GDM1 (cell line): Measurements from ENCODE around the gene GRB14.
"Not testable (repeated sequence)": the region's sequence is repeated elsewhere in the genome, so short reads cannot be mapped to it uniquely, and the experiment has no call there.

Experiments used
- DNase-seq: peaks from one replicate; lab custom pipeline; 2025; lab: John Stamatoyannopoulos, UW

Gene GRB14

DNA sequence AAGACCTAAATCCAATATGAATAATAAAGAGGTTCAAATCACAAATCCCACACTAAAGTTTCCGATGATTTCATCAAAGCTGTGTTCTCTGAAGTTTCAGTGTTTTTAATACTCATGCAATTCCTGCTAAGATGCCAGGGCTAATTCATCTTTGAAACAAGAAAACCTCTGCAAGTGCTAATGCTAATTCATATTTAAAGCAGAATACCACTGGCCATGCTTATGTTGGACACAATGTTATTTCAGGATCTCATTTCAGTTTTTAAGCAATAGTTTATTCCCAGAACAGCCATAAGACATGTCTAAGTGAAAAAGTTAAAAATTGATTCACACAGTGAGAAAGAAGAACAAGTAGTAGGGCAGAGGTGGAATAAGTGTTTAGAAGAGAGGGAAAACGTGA, 62.8 kb downstream of the GRB14 start:
- DNase-seq, result no peak

GRCh38 chr2:164554487-164554886, 66.8 kb downstream of the GRB14 start:
- no peak for DNase-seq

- DNase-seq, result no peak
Measured at GRCh38 chr2:164551519-164551918, 69.8 kb downstream of the GRB14 start.

DNA sequence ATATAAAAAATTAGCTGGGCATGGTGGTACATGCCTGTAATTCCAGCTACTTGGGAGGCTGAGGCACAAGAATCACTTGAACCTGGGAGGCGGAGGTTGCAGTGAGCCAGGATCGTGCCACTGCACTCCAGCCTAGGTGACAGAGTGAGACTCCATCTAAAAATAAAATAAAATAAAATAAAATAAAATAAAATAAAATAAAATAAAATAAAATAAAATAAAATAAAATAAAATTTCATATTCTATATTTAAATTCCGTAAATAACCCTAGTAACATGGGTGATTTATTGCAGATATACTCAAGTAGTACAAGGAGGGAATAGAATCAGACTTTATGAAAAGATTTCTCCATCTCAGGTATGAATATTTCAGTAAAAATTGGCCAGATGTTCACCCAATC, 71.6 kb downstream of the GRB14 start:
- not testable (repeated sequence) for DNase-seq

DNA sequence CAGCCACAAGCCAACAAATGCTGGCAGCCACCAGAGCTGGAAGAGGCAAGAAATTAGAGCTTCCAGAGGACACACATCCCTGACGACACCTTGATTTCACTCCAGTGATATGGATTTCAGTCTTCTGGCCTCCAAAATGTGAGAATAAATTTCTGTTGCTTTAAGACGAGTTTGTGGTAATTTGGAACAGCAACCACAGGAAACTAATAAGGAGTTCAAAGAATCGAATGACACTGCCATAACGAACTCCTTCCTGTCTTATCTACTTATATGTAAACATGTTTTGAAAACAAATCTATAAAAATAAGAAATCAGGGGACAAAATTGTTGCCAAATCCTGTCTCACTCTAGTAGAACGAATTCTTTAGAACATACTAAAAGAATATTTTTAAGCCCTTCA, 75.8 kb downstream of the GRB14 start:
- DNase-seq, result no peak

DNA sequence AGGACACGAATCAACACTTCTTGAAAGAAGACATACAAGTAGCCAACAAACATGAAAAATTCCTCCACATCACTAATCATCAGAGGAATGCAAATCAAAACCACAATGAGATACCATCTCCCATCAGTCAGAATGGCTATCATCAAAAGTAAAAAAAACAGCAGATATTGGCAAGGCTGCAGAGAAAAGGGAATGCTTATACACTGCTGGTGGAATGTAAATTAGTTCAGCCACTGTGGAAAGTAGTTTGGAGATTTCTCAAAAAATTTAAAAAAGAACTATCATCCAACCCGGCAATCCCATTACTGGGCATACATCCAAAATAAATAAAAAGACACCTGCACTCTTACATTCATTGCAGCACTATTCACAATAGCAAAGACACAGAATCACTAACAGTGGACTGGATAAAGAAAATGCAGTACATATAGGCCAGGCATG, 78.7 kb downstream of the GRB14 start:
- DNase-seq, result no peak

DNA sequence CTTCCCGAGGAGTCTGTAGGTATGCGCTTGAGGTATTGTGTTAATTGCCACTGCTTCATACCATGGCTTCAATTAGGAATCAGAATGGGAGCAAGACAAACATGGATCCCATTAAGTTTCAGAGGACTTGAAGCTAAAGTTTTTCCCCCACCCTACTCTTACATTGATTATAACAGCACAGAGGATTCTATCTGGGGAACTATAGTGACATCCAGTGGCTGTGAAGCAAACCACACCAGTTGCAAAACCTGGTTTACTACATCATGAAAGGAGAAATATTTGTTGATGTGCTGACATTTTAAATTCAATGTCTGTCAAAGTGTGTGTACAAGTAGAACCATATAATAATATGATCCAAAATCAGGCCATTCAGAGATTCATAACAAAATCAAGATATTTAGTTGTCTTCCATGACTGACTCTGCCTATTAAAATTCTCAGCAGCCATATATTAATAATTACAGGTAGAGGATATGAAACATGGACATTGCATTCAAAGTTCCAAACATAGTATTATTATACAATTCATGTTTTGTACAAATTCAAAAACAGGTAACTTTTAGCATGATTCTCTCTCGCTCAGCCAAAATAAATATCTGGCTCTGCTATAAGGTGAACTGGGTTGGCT, 82.9 kb downstream of the GRB14 start:
- DNase-seq, result no peak

- DNase-seq, result no peak
Measured at GRCh38 chr2:164535280-164536025, 85.8 kb downstream of the GRB14 start.

GRCh38 chr2:164530464-164530863, 90.8 kb downstream of the GRB14 start:
- DNase-seq, result no peak

DNA sequence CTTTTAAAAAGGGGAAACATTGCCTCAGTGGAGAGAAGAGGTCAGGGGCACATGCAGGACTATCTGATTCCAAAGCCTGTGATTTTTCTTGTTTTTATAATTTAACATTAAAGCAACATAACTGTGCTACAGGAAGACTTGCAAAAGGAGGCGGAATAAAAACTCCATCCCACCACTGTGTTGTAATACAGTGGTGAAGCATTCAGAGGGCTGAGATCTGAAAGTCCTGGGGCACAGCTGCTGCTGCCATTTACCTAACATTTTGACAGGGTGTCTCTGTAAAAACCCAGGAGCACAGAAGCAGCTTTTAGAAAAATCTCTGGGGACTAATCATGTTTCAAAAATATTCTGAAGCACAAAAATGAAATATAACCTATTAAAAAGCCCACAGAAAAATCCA, 97.6 kb downstream of the GRB14 start:
- DNase-seq, result no peak

GRCh38 chr2:164523009-164523408, 98.3 kb downstream of the GRB14 start:
- no peak for DNase-seq

GRCh38 chr2:164522561-164522981, 98.7 kb downstream of the GRB14 start:
- DNase-seq, result no peak

DNA sequence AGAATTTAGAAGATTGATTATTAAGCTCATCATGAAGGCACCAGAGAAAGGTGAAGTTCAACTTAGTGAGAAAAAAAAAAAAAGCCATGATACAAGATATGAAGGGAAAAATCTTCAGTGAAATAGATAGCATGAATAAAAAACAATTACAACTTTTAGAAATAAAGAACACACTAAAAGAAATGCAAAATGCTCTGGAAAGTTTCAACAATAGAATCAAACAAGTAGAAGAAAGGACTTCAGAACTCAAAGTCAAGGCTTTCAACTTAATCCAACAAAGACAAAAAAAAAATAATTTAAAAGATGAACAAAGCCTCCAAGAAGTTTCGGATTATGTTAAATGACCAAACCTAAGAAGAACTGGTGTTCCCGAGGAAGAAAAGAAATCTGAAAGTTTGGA, 105.5 kb downstream of the GRB14 start:
- DNase-seq, result no peak

- no peak for DNase-seq
Measured at GRCh38 chr2:164515030-164515429, 106.3 kb downstream of the GRB14 start.

GRCh38 chr2:164514491-164514890, 106.8 kb downstream of the GRB14 start:
- DNase-seq, result no peak

DNA sequence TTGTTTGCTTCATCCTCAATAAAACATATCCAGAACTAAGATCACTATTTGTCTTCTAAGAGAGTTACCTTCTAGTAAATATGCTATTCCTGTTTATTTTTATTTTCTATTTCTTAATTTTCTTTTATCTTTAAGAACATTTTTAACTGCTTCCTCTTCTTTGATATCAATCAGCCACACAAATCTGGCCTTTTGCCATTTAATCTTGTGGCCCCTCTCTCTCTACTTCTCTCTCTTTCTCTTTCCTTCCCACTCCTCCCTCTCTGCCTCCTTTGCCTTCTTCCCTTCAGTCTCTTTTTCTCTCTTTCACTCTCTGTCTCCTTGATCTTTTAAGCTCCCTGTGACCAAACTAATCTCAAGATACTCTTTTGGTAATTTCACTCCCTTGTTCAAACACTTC, 108.4 kb downstream of the GRB14 start:
- no peak for DNase-seq

DNA sequence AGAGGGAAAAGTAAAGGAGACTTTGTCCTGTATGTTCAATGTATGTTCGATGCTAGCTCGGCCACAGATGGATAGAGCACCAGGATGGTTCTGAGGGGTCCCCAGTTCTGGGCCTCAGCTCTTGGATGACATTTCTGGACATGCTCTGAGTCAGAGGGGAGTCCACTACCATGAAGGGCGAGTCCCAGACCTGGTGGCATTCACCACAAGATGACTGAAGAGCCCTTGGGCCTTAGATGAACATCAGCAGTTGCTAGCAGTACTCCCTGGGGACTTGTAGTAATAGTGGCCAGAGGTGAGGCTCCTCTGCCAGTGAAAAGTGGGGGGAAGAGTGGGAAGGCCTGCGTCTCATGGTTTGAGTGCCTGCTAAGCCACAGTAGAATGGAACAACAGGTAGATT, 109.5 kb downstream of the GRB14 start:
- DNase-seq, result no peak

- no peak for DNase-seq
Measured at GRCh38 chr2:164510895-164511294, 110.4 kb downstream of the GRB14 start.

GRCh38 chr2:164509137-164509877, 112.0 kb downstream of the GRB14 start:
- DNase-seq, result no peak

DNA sequence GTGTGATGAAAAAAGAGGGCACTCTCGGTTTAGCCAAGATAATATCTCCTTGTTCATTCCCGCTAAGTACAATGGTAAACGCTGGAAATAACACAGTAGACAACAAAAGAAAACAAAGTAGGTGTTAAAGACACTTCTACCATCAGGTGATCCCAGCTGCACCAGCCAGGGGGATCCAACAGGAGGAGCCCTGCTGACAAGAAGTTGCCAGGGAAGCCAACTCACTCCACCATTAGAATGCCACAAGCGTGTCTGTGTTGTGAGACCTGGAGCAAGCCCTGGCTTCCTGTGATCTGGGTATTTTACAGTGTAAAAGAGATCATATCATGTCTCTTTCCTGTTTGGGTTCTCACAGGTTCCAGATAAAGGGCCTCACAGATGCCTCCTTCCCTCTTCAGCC, 117.0 kb downstream of the GRB14 start:
- DNase-seq, result no peak

DNA sequence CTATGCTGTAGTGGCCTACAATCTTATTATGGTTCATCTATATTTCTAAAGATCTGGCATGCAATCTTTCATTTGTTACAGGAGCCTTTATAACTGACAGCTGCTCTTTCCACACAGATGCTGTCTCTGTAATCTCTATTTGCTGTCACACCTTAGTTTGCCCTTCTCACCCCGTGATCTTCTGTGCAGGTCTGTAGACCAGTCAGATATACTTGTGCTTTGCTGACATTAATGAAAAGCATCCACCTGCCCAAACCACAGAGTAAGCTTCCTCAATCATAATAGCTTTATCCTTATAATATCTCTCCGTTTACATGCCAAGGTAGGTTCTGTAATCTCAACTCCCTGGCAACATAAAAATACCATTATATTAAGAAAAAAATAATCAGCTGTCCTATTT, 122.4 kb downstream of the GRB14 start:
- DNase-seq, result no peak

DNA sequence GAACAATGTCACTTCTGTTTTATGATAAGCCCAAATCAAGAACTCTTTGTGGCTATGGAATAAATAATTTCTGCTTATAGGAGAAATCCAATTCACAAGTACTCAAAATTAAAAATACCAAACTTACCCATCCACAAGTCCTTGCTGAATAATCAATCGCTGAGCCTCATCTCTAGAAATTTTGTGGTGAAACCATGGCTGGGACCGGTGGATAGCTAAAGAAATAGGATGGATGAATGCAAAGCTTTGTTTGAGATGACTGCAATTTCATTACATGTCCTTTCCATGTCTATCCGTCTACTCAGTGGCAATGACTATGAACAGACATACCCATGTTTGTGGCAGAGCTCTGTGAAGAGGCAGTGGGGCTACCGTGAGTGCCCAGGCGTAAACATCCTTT, 124.4 kb downstream of the GRB14 start:
- no peak for DNase-seq

- no peak for DNase-seq
Measured at GRCh38 chr2:164496421-164496820, 124.9 kb downstream of the GRB14 start.
